Chondrocyte (in vitro differentiated cells): Measurements from ENCODE around the gene SLC9A3. TPM values are rescaled to one million over a fixed set of nuclear protein-coding genes. Genes with fewer than 3 reads are reported as not detected.

Experiments
- DNase-seq: peaks from one replicate; pipeline ENCODE4 v3.0.0; 2021; ENCODE audit warnings: mixed read lengths, low spot score
- H3K27ac Mint-ChIP-seq: one replicate; pipeline ENCODE4 v1.8.0; 2021; ENCODE audit warnings: mild to moderate bottlenecking, moderate library complexity, mixed read lengths; ENCODE audit not compliant: unreplicated experiment
- H3K27me3 Mint-ChIP-seq: 2 replicates; pipeline ENCODE4 v1.8.0; 2021; ENCODE audit warnings: low read depth, mixed read lengths
- H3K36me3 Mint-ChIP-seq: 2 replicates; pipeline ENCODE4 v1.8.0; 2021; ENCODE audit warnings: low read depth, mixed read lengths
- H3K4me1 Mint-ChIP-seq: 2 replicates; pipeline ENCODE4 v1.8.0; 2021; ENCODE audit warnings: low read depth, mild to moderate bottlenecking, mixed read lengths
- H3K4me3 Mint-ChIP-seq: one replicate; pipeline ENCODE4 v1.8.0; 2021; ENCODE audit warnings: mild to moderate bottlenecking, moderate library complexity, mixed read lengths; ENCODE audit not compliant: unreplicated experiment
- H3K9me3 Mint-ChIP-seq: 2 replicates; pipeline ENCODE4 v1.8.0; 2021; ENCODE audit warnings: low read depth, mixed read lengths
- total RNA-seq: library from RNA; stranded (reverse); gene quantifications from 3 replicates; pipeline ENCODE4 v1.2.1, GENCODE V29; 2021
- TF ChIP-seq, protein P1 (sequence below): fragments of 200-600 bp; sonication (generic); IDR thresholded peaks from 2 replicates; pipeline ENCODE4 v1.5.0; 2021; ENCODE audit warnings: antibody characterized with exemption, mild to moderate bottlenecking, moderate library complexity

The SLC9A3 gene
- total RNA-seq, 1 donor from 2014 or later: 0.95 TPM

DNA sequence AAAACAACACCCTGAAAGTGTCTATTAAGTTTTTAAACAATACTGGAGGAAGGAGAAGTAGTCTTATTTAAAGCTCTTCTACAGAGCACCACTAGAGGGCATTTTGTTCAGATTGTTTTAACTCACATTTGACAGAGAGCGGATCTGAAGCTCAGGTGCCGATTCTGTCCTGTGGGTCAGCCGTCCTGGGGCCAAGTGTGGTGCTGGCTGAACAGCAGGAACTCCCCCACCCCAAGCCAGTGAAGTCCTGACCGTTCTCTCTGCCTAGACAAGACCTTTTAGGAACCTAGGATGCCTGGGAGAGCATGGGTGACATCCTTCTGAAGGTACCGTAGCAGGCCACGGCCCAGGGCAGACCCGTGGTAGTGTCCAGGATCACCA lies 77.4 kb downstream of the SLC9A3 start:
- H3K36me3 Mint-ChIP-seq: peaks cover 41% of the 10 kb centered on the region
- no peak overlapping the region for H3K27ac Mint-ChIP-seq
- peaks cover 5% of the 10 kb centered on the region for H3K9me3 Mint-ChIP-seq
- peaks cover 31% of the 10 kb centered on the region for H3K4me1 Mint-ChIP-seq
- TF ChIP-seq, protein P1, sequence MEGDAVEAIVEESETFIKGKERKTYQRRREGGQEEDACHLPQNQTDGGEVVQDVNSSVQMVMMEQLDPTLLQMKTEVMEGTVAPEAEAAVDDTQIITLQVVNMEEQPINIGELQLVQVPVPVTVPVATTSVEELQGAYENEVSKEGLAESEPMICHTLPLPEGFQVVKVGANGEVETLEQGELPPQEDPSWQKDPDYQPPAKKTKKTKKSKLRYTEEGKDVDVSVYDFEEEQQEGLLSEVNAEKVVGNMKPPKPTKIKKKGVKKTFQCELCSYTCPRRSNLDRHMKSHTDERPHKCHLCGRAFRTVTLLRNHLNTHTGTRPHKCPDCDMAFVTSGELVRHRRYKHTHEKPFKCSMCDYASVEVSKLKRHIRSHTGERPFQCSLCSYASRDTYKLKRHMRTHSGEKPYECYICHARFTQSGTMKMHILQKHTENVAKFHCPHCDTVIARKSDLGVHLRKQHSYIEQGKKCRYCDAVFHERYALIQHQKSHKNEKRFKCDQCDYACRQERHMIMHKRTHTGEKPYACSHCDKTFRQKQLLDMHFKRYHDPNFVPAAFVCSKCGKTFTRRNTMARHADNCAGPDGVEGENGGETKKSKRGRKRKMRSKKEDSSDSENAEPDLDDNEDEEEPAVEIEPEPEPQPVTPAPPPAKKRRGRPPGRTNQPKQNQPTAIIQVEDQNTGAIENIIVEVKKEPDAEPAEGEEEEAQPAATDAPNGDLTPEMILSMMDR: peak; percentile 83
- no peak overlapping the region for H3K4me3 Mint-ChIP-seq
- DNase-seq: no peak
- no peaks in the 10 kb centered on the region for H3K27me3 Mint-ChIP-seq

DNA sequence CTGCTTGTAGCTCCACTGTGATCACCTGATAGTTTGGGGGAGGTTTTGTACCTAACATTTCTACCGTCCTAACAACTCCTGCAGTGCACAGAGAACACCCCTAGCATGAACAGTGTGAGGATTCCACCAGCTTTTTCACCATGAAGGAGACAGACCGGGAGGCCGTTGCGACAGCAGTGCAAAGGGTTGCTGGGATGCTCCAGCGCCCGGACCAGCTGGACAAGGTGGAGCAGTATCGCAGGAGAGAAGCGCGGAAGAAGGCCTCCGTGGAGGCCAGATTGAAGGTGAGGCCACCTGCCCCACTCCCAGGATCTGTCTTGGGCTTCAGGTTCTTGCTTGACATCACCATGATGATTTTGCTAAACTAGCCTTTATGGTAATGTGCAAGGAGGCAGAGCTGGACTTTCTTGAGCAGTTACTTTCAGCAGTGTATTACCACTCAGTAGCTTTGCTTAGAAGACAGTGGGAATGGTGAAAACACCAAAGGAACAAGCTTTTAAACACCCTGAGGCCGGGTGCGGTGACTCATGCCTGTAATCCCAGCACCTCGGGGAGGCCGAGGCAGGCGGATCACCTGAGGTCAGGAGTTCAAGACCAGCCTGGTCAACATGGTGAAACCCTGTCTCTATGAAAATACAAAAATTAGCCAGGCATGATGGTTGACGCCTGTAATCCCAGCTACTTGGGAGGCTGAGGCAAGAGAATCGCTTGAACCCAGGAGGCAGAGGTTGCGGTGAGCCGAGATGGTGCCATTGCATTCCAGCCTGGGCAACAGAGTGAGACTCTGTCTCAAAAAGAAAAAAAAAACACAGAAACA lies 78.0 kb downstream of the SLC9A3 start:
- Mint-ChIP-seq H3K4me3 (no peak overlapping the region), H3K27me3 (no peaks in the 10 kb centered on the region), H3K36me3 (peaks cover 36% of the 10 kb centered on the region), H3K4me1 (peaks cover 34% of the 10 kb centered on the region), H3K9me3 (no peaks in the 10 kb centered on the region), H3K27ac (no peak overlapping the region)
- no peak for DNase-seq
- TF ChIP-seq, protein P1: no peak

DNA sequence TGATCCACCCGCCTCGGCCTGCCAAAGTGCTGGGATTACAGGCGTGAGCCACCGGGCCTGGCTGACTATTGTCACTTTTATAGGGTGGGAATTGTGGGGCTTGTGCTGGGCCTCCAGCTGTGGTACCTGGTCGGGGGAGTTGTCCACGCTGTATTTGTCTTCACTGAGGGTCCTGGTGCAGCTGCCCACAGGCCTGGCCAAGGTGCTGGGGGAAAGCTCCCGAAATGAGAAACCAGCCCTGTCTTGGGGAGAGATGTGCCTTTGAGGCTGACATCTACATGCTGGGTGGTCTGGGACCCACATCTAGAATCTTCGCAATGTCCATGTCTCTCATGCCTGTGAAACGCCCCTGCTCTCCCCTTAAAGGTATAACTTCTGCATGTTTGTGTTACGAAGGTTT lies 78.7 kb downstream of the SLC9A3 start:
- Mint-ChIP-seq H3K36me3 (peaks cover 31% of the 10 kb centered on the region), H3K4me1 (peaks cover 38% of the 10 kb centered on the region), H3K9me3 (no peaks in the 10 kb centered on the region), H3K27ac (no peak overlapping the region), H3K27me3 (no peaks in the 10 kb centered on the region), H3K4me3 (no peak overlapping the region)
- no peak for DNase-seq
- TF ChIP-seq, protein P1: no peak

DNA sequence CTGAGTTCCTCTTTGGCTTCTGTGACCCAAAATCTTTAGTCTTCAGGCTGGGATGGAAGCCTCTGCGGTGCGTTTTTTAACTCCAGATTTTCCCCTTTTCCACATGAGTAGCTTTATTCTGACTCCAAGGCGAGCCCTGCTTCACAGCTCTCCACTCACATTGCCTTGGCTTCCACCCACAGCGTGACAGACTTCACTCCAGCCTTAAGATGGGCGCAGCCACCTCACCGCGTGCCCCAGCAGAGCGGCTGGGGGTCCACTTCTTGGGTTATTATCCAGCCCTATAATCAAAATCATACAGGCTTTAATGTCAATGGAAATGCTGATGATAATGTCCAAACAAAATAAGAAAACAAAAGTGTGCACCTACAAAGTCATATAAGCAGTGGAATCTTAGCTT lies 80.0 kb downstream of the SLC9A3 start:
- no peaks in the 10 kb centered on the region for H3K27me3 Mint-ChIP-seq
- H3K27ac Mint-ChIP-seq: peak overlapping the region; percentile 8
- DNase-seq: no peak
- TF ChIP-seq, protein P1: no peak
- H3K4me1 Mint-ChIP-seq: peaks cover 38% of the 10 kb centered on the region
- H3K4me3 Mint-ChIP-seq: peak overlapping the region; percentile 97
- peaks cover 22% of the 10 kb centered on the region for H3K36me3 Mint-ChIP-seq
- H3K9me3 Mint-ChIP-seq: no peaks in the 10 kb centered on the region

DNA sequence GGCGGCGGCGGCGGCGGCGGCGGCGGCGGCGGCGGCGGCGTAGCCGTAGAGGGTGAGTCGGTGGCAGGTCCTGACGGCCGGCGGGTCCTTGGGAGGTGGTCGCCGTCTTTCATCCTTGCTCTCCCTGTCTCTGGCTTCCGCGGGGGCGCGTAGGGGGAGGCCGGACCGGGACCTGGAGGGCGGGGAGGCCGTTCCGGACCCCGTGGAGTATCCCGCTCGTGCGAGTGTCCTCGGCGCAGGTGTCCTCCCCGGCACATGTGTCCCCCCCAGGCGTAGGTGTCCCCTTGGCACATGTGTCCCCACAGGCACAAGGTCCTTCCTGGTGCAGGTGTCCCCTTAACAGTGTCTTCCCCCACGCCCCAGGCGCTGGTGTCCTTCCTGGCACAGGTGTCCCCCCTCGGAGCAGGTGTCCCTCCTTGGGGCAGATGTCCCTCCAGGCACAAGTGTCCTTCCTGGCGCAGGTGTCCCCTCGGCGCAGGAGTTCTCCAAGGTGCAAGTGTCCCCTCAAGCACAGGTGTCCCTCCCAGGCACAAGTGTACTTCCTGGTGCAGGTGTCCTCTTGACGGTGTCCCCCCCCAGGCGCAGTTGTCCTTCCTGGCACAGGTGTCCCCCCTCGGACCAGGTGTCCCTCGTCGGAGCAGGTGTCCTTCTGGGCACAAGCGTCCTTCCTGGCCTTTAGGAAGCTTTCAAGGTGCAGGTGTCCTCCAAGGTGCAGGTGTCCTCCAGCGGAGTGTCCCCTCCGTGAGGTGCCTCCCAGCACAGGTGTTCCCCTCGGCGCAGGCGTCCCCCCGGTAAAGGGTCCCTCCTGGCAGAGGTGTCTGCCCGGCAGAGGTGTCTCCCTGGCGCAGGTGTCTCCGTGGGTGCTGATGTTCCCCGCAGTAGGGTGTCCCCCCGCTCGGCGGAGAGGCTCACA lies 80.8 kb downstream of the SLC9A3 start:
- H3K27me3 Mint-ChIP-seq: no peaks in the 10 kb centered on the region
- H3K4me3 Mint-ChIP-seq: peak overlapping the region; percentile 97
- no peaks in the 10 kb centered on the region for H3K9me3 Mint-ChIP-seq
- DNase-seq: no peak
- TF ChIP-seq, protein P1: no peak
- H3K4me1 Mint-ChIP-seq: peaks cover 38% of the 10 kb centered on the region
- H3K36me3 Mint-ChIP-seq: peaks cover 18% of the 10 kb centered on the region
- H3K27ac Mint-ChIP-seq: peak overlapping the region; percentile 27
